H9 (cell line): ENCODE measurements around the gene CHN2. TPM values are rescaled to one million over a fixed set of nuclear protein-coding genes. Genes with fewer than 3 reads are reported as not detected.

Experiments used
- DNase-seq: peaks from one replicate; pipeline ENCODE4 v3.0.0-alpha.2; 2017
- H2AFZ ChIP-seq: one replicate; pipeline ENCODE4 v1.6.1; 2013; ENCODE audit warnings: mild to moderate bottlenecking, low read length, control low read depth, moderate library complexity
- H2AK5ac ChIP-seq: 2 replicates; pipeline ENCODE4 v1.6.1; 2013; ENCODE audit warnings: low read length, control low read depth, mixed read lengths; ENCODE audit not compliant: insufficient read length
- H2BK120ac ChIP-seq: one replicate; pipeline ENCODE4 v1.6.1; 2013; ENCODE audit warnings: low read depth, mild to moderate bottlenecking, low read length, control low read depth, inconsistent platforms; ENCODE audit not compliant: poor library complexity, severe bottlenecking
- H2BK12ac ChIP-seq: 2 replicates; pipeline ENCODE4 v1.6.1; 2013; ENCODE audit warnings: low read length, control low read depth, mixed read lengths, low read depth; ENCODE audit not compliant: insufficient read length
- H2BK15ac ChIP-seq: 2 replicates; pipeline ENCODE4 v1.6.1; 2013; ENCODE audit warnings: low read depth, low read length, control low read depth
- H2BK20ac ChIP-seq: one replicate; pipeline ENCODE4 v1.6.1; 2013; ENCODE audit warnings: low read depth, mild to moderate bottlenecking, low read length, control low read depth, inconsistent platforms; ENCODE audit not compliant: poor library complexity, severe bottlenecking
- H2BK5ac ChIP-seq: 2 replicates; pipeline ENCODE4 v1.6.1; 2013; ENCODE audit warnings: low read length, control low read depth, mixed read lengths; ENCODE audit not compliant: insufficient read length
- H3K14ac ChIP-seq: 2 replicates; pipeline ENCODE4 v1.6.1; 2013; ENCODE audit warnings: low read length, control low read depth; ENCODE audit not compliant: insufficient read depth
- H3K18ac ChIP-seq: 2 replicates; pipeline ENCODE4 v1.6.1; 2013; ENCODE audit warnings: low read depth, mild to moderate bottlenecking, mixed read lengths, low read length, control low read depth; ENCODE audit not compliant: insufficient read length
- H3K23ac ChIP-seq: 2 replicates; pipeline ENCODE4 v1.6.1; 2013; ENCODE audit warnings: low read length, control low read depth, mixed read lengths, low read depth; ENCODE audit not compliant: insufficient read length
- H3K23me2 ChIP-seq: 2 replicates; pipeline ENCODE4 v1.6.1; 2013; ENCODE audit warnings: low read depth, mild to moderate bottlenecking, mixed read lengths, low read length, control low read depth; ENCODE audit not compliant: insufficient read length, poor library complexity, severe bottlenecking
- H3K27ac ChIP-seq: 2 replicates; pipeline ENCODE4 v1.5.1; 2013; ENCODE audit warnings: low read length, control low read depth, mixed read lengths, low read depth; ENCODE audit not compliant: insufficient read length
- H3K27me3 ChIP-seq: 2 replicates; pipeline ENCODE4 v1.6.1; 2013; ENCODE audit warnings: low read length, control low read depth, inconsistent platforms; ENCODE audit not compliant: insufficient read depth
- H3K4ac ChIP-seq: 2 replicates; pipeline ENCODE4 v1.6.1; 2013; ENCODE audit warnings: low read depth, mild to moderate bottlenecking, control low read depth, inconsistent platforms, low read length, moderate library complexity
- H3K4me1 ChIP-seq: 2 replicates; pipeline ENCODE4 v1.6.1; 2013; ENCODE audit warnings: low read length, control low read depth, inconsistent platforms; ENCODE audit not compliant: insufficient read depth
- H3K4me2 ChIP-seq: 2 replicates; pipeline ENCODE4 v1.6.1; 2013; ENCODE audit warnings: low read length, control low read depth, mixed read lengths; ENCODE audit not compliant: insufficient read length, insufficient read depth
- H3K56ac ChIP-seq: 2 replicates; pipeline ENCODE4 v1.6.1; 2013; ENCODE audit warnings: low read depth, mild to moderate bottlenecking, mixed read lengths, low read length, control low read depth; ENCODE audit not compliant: insufficient read length
- H3K79me1 ChIP-seq: 2 replicates; pipeline ENCODE4 v1.6.1; 2013; ENCODE audit warnings: low read depth, mild to moderate bottlenecking, moderate library complexity, low read length, control low read depth, inconsistent platforms; ENCODE audit not compliant: insufficient read depth, poor library complexity, severe bottlenecking
- H3K79me2 ChIP-seq: 2 replicates; pipeline ENCODE4 v1.6.1; 2013; ENCODE audit warnings: low read length, control low read depth, inconsistent platforms; ENCODE audit not compliant: insufficient read depth
- H3K9ac ChIP-seq: 2 replicates; pipeline ENCODE4 v1.6.1; 2013; ENCODE audit warnings: low read length, control low read depth, mixed read lengths; ENCODE audit not compliant: insufficient read length; ENCODE audit errors: extremely low read depth
- H3K9me3 ChIP-seq: one replicate; pipeline ENCODE4 v1.6.1; 2013; ENCODE audit warnings: low read depth, low read length, inconsistent platforms; ENCODE audit not compliant: control insufficient read depth
- H3T11ph ChIP-seq: one replicate; pipeline ENCODE4 v1.6.1; 2013; ENCODE audit warnings: mild to moderate bottlenecking, low read length, control low read depth, inconsistent platforms
- H4K20me1 ChIP-seq: one replicate; pipeline ENCODE4 v1.6.1; 2013; ENCODE audit not compliant: control insufficient read depth, insufficient read length, insufficient read depth
- H4K5ac ChIP-seq: 2 replicates; pipeline ENCODE4 v1.6.1; 2013; ENCODE audit warnings: low read depth, mild to moderate bottlenecking, mixed read lengths, low read length, control low read depth; ENCODE audit not compliant: insufficient read length
- H4K8ac ChIP-seq: replicated peaks from 2 replicates; pipeline ENCODE4 v1.6.1; 2013; ENCODE audit warnings: low read length, control low read depth, mixed read lengths, low read depth; ENCODE audit not compliant: insufficient read length
- H4K91ac ChIP-seq: 2 replicates; pipeline ENCODE4 v1.6.1; 2013; ENCODE audit warnings: low read depth, mild to moderate bottlenecking, moderate library complexity, mixed read lengths, low read length, control low read depth; ENCODE audit not compliant: insufficient read length
- H3K27ac Mint-ChIP-seq, 3 experiments: 2 replicates in 2 of 3; 3 replicates in 1 of 3; pipeline ENCODE4 v1.8.0; 2020 to 2021; ENCODE audit warnings: mixed read lengths in 3 of 3, mild to moderate bottlenecking in 1 of 3, moderate library complexity in 1 of 3
- H3K27me3 Mint-ChIP-seq: 2 replicates; pipeline ENCODE4 v1.8.0; 2021; ENCODE audit warnings: low read depth, mild to moderate bottlenecking, moderate library complexity, mixed read lengths
- H3K36me3 Mint-ChIP-seq, 3 experiments: 2 replicates in 2 of 3; 3 replicates in 1 of 3; pipeline ENCODE4 v1.8.0; 2020 to 2021; ENCODE audit warnings: low read depth in 3 of 3, mixed read lengths in 3 of 3; ENCODE audit not compliant: insufficient read depth in 1 of 3
- H3K4me1 Mint-ChIP-seq, 2 experiments: 2 replicates each; pipeline ENCODE4 v1.8.0; 2020; ENCODE audit warnings: mixed read lengths in 2 of 2
- H3K4me3 Mint-ChIP-seq, 2 experiments: 2 replicates in 1 of 2; 3 replicates in 1 of 2; pipeline ENCODE4 v1.8.0; 2020 to 2021; ENCODE audit warnings: mild to moderate bottlenecking in 2 of 2, mixed read lengths in 2 of 2, moderate library complexity in 1 of 2
- H3K9me3 Mint-ChIP-seq, 2 experiments: 2 replicates in 1 of 2; 3 replicates in 1 of 2; pipeline ENCODE4 v1.8.0; 2020; ENCODE audit warnings: mild to moderate bottlenecking in 2 of 2, mixed read lengths in 2 of 2, moderate library complexity in 1 of 2
- CTCF ChIP-seq: fragments of 200-600 bp; sonication (generic); conservative IDR thresholded peaks from 3 replicates; pipeline ENCODE4 v1.8.0; 2021; ENCODE audit warnings: antibody characterized with exemption, mild to moderate bottlenecking
- whole genome bisulfite sequencing: extraction: QIAGEN DNeasy Blood & Tissue Kit; methylation state at CpG from one replicate; pipeline ENCODE4 v1.1.7; 2013; ENCODE audit warnings: missing lambda C conversion rate, low lambda C conversion rate, mixed read lengths; ENCODE audit not compliant: insufficient read length; ENCODE audit errors: extremely low coverage; 5-methylcytosine and 5-hydroxymethylcytosine counted together
- total RNA-seq: library from RNA; stranded (reverse); gene quantifications from 2 replicates; pipeline ENCODE4 v1.2.1, GENCODE V29; 2021

Gene CHN2
- total RNA-seq, 1 experiment from 2014 or later = 3.3 TPM

GRCh38 chr7:29335188-29336083 is 140.9 kb downstream of the CHN2 start:
- no peak overlapping the region for H2AFZ ChIP-seq
- no peak overlapping the region for H2BK20ac ChIP-seq
- no peak overlapping the region for H3K18ac ChIP-seq
- H3K23ac ChIP-seq = no peak overlapping the region
- no peak for TF ChIP-seq CTCF
- H3K9ac ChIP-seq = no peak overlapping the region
- Mint-ChIP-seq H3K27me3 (no peaks in the 10 kb centered on the region), H3K4me3 (no peak overlapping the region), H3K36me3 (no peaks in the 10 kb centered on the region), H3K4me1 (peaks cover 3% of the 10 kb centered on the region in 2 experiments; a peak in 3 of 4 replicates), H3K27ac (no peak overlapping the region), H3K9me3 (no peaks in the 10 kb centered on the region; a peak in 1 of 5 replicates)
- H2BK12ac ChIP-seq = no peak overlapping the region
- no peak overlapping the region for H4K91ac ChIP-seq
- H3K4me2 ChIP-seq = no peak overlapping the region
- no peak overlapping the region for H4K8ac ChIP-seq
- no peaks in the 10 kb centered on the region for H3K79me2 ChIP-seq
- H2BK5ac ChIP-seq = no peak overlapping the region
- H3K79me1 ChIP-seq = no peaks in the 10 kb centered on the region
- no peaks in the 10 kb centered on the region for H3K9me3 ChIP-seq
- H3K56ac ChIP-seq = no peak overlapping the region
- no peak overlapping the region for H3K4ac ChIP-seq
- H4K5ac ChIP-seq = no peak overlapping the region
- H3K27me3 ChIP-seq = no peaks in the 10 kb centered on the region
- H3T11ph ChIP-seq = no peak overlapping the region
- H2BK15ac ChIP-seq = no peak overlapping the region
- no CpG with 5 or more reads among the region's 6 CpGs for WGBS
- H3K27ac ChIP-seq = no peak overlapping the region
- H3K4me1 ChIP-seq = no peaks in the 10 kb centered on the region
- no peaks in the 10 kb centered on the region for H3K23me2 ChIP-seq
- no peaks in the 10 kb centered on the region for H4K20me1 ChIP-seq
- no peak overlapping the region for H2BK120ac ChIP-seq
- no peak for DNase-seq
- H2AK5ac ChIP-seq = no peak overlapping the region
- H3K14ac ChIP-seq = no peak overlapping the region; the same call in 1 of the 2 replicates
